GM21576 (cell line): ENCODE data around the gene SH2D2A.

ENCODE experiments used
- ATAC-seq: cut with Tn5 transposase; IDR thresholded peaks from one replicate; pipeline ENCODE4 v1.9.1; 2021; ENCODE audit warnings: mild to moderate bottlenecking, moderate library complexity; ENCODE audit not compliant: unreplicated experiment

The SH2D2A gene

GRCh38 chr1:156816561-156817328 lies at the start of gene SH2D2A:
Gene SH2D2A, minus strand, starts transcription at chr1:156816848. Its CDS starts 140 bp downstream, at chr1:156816708.
- peak; percentile 62 for ATAC-seq

- ATAC-seq = no peak
These were observed 49.2 kb upstream of the SH2D2A start for GRCh38 chr1:156865865-156866248.

GRCh38 chr1:156865258-156865657 lies 48.6 kb upstream of the SH2D2A start:
- ATAC-seq = no peak

- no peak for ATAC-seq
These were observed 48.1 kb upstream of the SH2D2A start for GRCh38 chr1:156864796-156865195.

GRCh38 chr1:156863631-156864030 lies 47.0 kb upstream of the SH2D2A start:
- ATAC-seq = no peak

- no peak for ATAC-seq
These were observed 46.5 kb upstream of the SH2D2A start for GRCh38 chr1:156862997-156863599.

GRCh38 chr1:156862584-156862983 lies 45.9 kb upstream of the SH2D2A start:
- no peak for ATAC-seq

- no peak for ATAC-seq
These were observed 44.2 kb upstream of the SH2D2A start, which contains the start of gene NTRK1 for GRCh38 chr1:156860628-156861423. Gene NTRK1, plus strand, starts transcription at chr1:156860865. Its CDS starts 70 bp downstream, at chr1:156860935.

- no peak for ATAC-seq
These were observed 43.5 kb upstream of the SH2D2A start for GRCh38 chr1:156860113-156860627.

GRCh38 chr1:156859523-156860112 lies 43.0 kb upstream of the SH2D2A start:
- ATAC-seq = no peak

- no peak for ATAC-seq
These were observed 42.4 kb upstream of the SH2D2A start, which contains the start of gene INSRR for GRCh38 chr1:156858959-156859522. Gene INSRR, minus strand, starts transcription at chr1:156859117. Its CDS starts 496 bp downstream, at chr1:156858621.

GRCh38 chr1:156858555-156858956 lies 41.9 kb upstream of the SH2D2A start:
- no peak for ATAC-seq

GRCh38 chr1:156857532-156857931 lies 40.9 kb upstream of the SH2D2A start:
- ATAC-seq = no peak

- no peak for ATAC-seq
These were observed 39.7 kb upstream of the SH2D2A start for GRCh38 chr1:156856282-156856785.

- ATAC-seq = no peak
These were observed 38.0 kb upstream of the SH2D2A start for GRCh38 chr1:156854634-156855033.

GRCh38 chr1:156853761-156854160 lies 37.1 kb upstream of the SH2D2A start:
- no peak for ATAC-seq

GRCh38 chr1:156852418-156852874 lies 35.8 kb upstream of the SH2D2A start:
- ATAC-seq = no peak

- ATAC-seq = no peak
These were observed 35.2 kb upstream of the SH2D2A start for GRCh38 chr1:156851779-156852417.

GRCh38 chr1:156849151-156849496 lies 32.5 kb upstream of the SH2D2A start:
- no peak for ATAC-seq
